Naive thymus-derived CD4-positive, alpha-beta T cell (primary cell): ENCODE measurements around the gene NEAT1. TPM values are rescaled to one million over a fixed set of nuclear protein-coding genes. Genes with fewer than 3 reads are reported as not detected.

ENCODE experiments used
- ATAC-seq: fragments of 150-1000 bp; cut with Tn5 transposase; 2 replicates; pipeline ENCODE4 v1.10.0; 2021; ENCODE audit warnings: mild to moderate bottlenecking, moderate library complexity
- CTCF ChIA-PET: fragments of 350-600 bp; sonication (Branson Sonifier 250); formaldehyde crosslinking; loops from one replicate; lab custom pipeline; 2021; ENCODE audit warnings: antibody characterized with exemption; lab: Charles Lee
- POLR2A ChIA-PET: fragments of 350-600 bp; sonication (Branson Sonifier 250); formaldehyde crosslinking; loops from one replicate; lab custom pipeline; 2021; ENCODE audit warnings: antibody characterized with exemption, inconsistent platforms; lab: Charles Lee
- DNase-seq, 9 donors: peaks; one replicate each; pipeline versions ENCODE4 v3.0.0 to v3.0.0-alpha.2; 2020 to 2022; ENCODE audit warnings: mixed read lengths in 1 of 9
- H3K27ac ChIP-seq: one replicate; pipeline ENCODE4 v1.7.0; 2013; ENCODE audit warnings: mild to moderate bottlenecking, low read depth, low read length, moderate library complexity
- H3K27me3 ChIP-seq, 2 donors: one replicate each; pipeline ENCODE4 v1.7.0; 2013; ENCODE audit warnings: low read length in 2 of 2, mild to moderate bottlenecking in 2 of 2, moderate library complexity in 2 of 2; ENCODE audit not compliant: control insufficient read depth in 2 of 2, insufficient read depth in 2 of 2
- H3K36me3 ChIP-seq, 3 experiments: 1 replicate in 2 of 3; 2 replicates in 1 of 3; pipeline ENCODE4 v1.7.0; 2013; ENCODE audit warnings: low read length in 3 of 3, mild to moderate bottlenecking in 3 of 3, moderate library complexity in 1 of 3; ENCODE audit not compliant: insufficient read depth in 3 of 3, control insufficient read depth in 2 of 3
- H3K4me1 ChIP-seq, 2 donors: one replicate each; pipeline ENCODE4 v1.7.0; 2013; ENCODE audit warnings: low read length in 2 of 2, mild to moderate bottlenecking in 2 of 2, moderate library complexity in 1 of 2; ENCODE audit not compliant: control insufficient read depth in 2 of 2, insufficient read depth in 2 of 2
- H3K4me3 ChIP-seq: 2 replicates; pipeline ENCODE4 v1.7.0; 2013; ENCODE audit warnings: mild to moderate bottlenecking, low read length
- H3K9me3 ChIP-seq, 3 experiments: 1 replicate in 2 of 3; 2 replicates in 1 of 3; pipeline ENCODE4 v1.7.0; 2013; ENCODE audit warnings: low read length in 3 of 3; ENCODE audit not compliant: control insufficient read depth in 2 of 3
- H3K27ac Mint-ChIP-seq, 9 donors: one replicate each; pipeline ENCODE4 v1.8.0; 2020 to 2022; ENCODE audit warnings: mixed read lengths in 9 of 9, mild to moderate bottlenecking in 8 of 9, moderate library complexity in 5 of 9, inconsistent platforms in 2 of 9
- H3K27me3 Mint-ChIP-seq, 5 donors: one replicate each; pipeline ENCODE4 v1.8.0; 2021 to 2022; ENCODE audit warnings: mixed read lengths in 5 of 5, mild to moderate bottlenecking in 1 of 5
- H3K36me3 Mint-ChIP-seq, 5 donors: one replicate each; pipeline ENCODE4 v1.8.0; 2020 to 2022; ENCODE audit warnings: mixed read lengths in 5 of 5, mild to moderate bottlenecking in 3 of 5, inconsistent platforms in 1 of 5
- H3K4me1 Mint-ChIP-seq, 7 donors: one replicate each; pipeline ENCODE4 v1.8.0; 2020 to 2022; ENCODE audit warnings: mixed read lengths in 7 of 7, mild to moderate bottlenecking in 3 of 7, inconsistent platforms in 1 of 7
- H3K4me3 Mint-ChIP-seq, 10 donors: one replicate each; pipeline ENCODE4 v1.8.0; 2020 to 2022; ENCODE audit warnings: mild to moderate bottlenecking in 10 of 10, mixed read lengths in 10 of 10, moderate library complexity in 6 of 10, inconsistent platforms in 2 of 10
- H3K9me3 Mint-ChIP-seq, 11 donors: one replicate each; pipeline ENCODE4 v1.8.0; 2020 to 2022; ENCODE audit warnings: mixed read lengths in 11 of 11, mild to moderate bottlenecking in 4 of 11, inconsistent platforms in 1 of 11, moderate library complexity in 1 of 11
- intact Hi-C, 2 donors: fragments of 100-400 bp; cut with micrococcal nuclease; formaldehyde crosslinking; loops; one replicate each; pipeline ENCODE4 v1.15.1; 2023
- polyA plus RNA-seq, 2 donors: library from polyadenylated mRNA; unstranded; fragments of 300-500 nt; fragmentation: Illumina TruSeq; gene quantifications; one replicate each; pipeline ENCODE4 v1.2.3, GENCODE V29; 2021
- total RNA-seq, 6 experiments: library from RNA in 5 of 6; stranded (reverse) in 5 of 6; gene quantifications; 1 replicate in 5 of 6; 2 replicates in 1 of 6; pipeline ENCODE4 v1.2.3 and lab custom pipeline; 2021 to 2026

Gene NEAT1
- total and polyA plus RNA-seq, 7 experiments from 2014 or later, result 2.5 to 1,454 (median 401) TPM

GRCh38 chr11:65482306-65482850 lies 59.8 kb downstream of the NEAT1 start:
- Mint-ChIP-seq H3K27me3 (peaks cover 0 to 4% (median 0%) of the 10 kb centered on the region in 5 donors), H3K9me3 (peaks cover 0 to 2% (median 0%) of the 10 kb centered on the region in 11 donors), H3K27ac (no peak overlapping the region), H3K36me3 (no peaks in the 10 kb centered on the region), H3K4me3 (no peak overlapping the region), H3K4me1 (peaks cover 0 to 19% (median 6%) of the 10 kb centered on the region in 7 donors)
- H3K4me1 ChIP-seq, result peaks cover under 1 to 4% of the 10 kb centered on the region in 2 donors
- DNase-seq (no peak), ATAC-seq (no peak)
- ChIA-PET POLR2A (interaction anchor here (0.8 to 18.8 kb wide), 5 partner anchors 8 to 22 kb away, joined by 5 to 1164 read pairs (median 122); partner anchors contain the start of gene MALAT1), CTCF (interaction anchor here (1.2 kb wide), 1 partner anchor 10 kb away, joined by 4 read pairs; no protein-coding TSS in a partner anchor)
- no peaks in the 10 kb centered on the region for H3K36me3 ChIP-seq
- H3K9me3 ChIP-seq, result no peaks in the 10 kb centered on the region
- no peaks in the 10 kb centered on the region for H3K27me3 ChIP-seq
- no peak overlapping the region for H3K4me3 ChIP-seq
- H3K27ac ChIP-seq, result no peak overlapping the region
- intact Hi-C loops, result no loop called here

- Histone ChIP-seq H3K4me3 (no peak overlapping the region), H3K4me1 (peaks cover 0 to 9% of the 10 kb centered on the region in 2 donors), H3K9me3 (no peaks in the 10 kb centered on the region), H3K36me3 (no peaks in the 10 kb centered on the region), H3K27me3 (no peaks in the 10 kb centered on the region), H3K27ac (no peak overlapping the region)
- CTCF ChIA-PET, result interaction anchor here (1.4 kb wide), 1 partner anchor 14 kb away, joined by 3 read pairs; no protein-coding TSS in a partner anchor
- ATAC-seq (no peak), DNase-seq (no peak)
- no peaks in the 10 kb centered on the region for H3K9me3 Mint-ChIP-seq
- POLR2A ChIA-PET, result interaction anchor here (1.3 to 27.5 kb wide), 4 partner anchors 9 to 66 kb away, joined by 8 to 2591 read pairs (median 359); partner anchors contain the start of genes MALAT1 and NEAT1
- peaks cover 0 to 4% (median 0%) of the 10 kb centered on the region in 5 donors for H3K27me3 Mint-ChIP-seq
- no peaks in the 10 kb centered on the region for H3K36me3 Mint-ChIP-seq
- H3K4me3 Mint-ChIP-seq, result no peak overlapping the region
- intact Hi-C loops, result no loop called here
- H3K4me1 Mint-ChIP-seq, result peaks cover 14 to 30% (median 23%) of the 10 kb centered on the region in 7 donors
- no peak overlapping the region for H3K27ac Mint-ChIP-seq
Observed at GRCh38 chr11:65485920-65486219, 63.3 kb downstream of the NEAT1 start.

GRCh38 chr11:65486570-65487466 lies 64.2 kb downstream of the NEAT1 start:
- H3K36me3 Mint-ChIP-seq, result no peaks in the 10 kb centered on the region
- H3K4me1 Mint-ChIP-seq, result peaks cover 15 to 31% (median 23%) of the 10 kb centered on the region in 7 donors
- H3K27me3 ChIP-seq, result no peaks in the 10 kb centered on the region
- intact Hi-C loops, result no loop called here
- H3K27me3 Mint-ChIP-seq, result peaks cover 0 to 4% (median 0%) of the 10 kb centered on the region in 5 donors
- DNase-seq (no peak), ATAC-seq (no peak)
- no peaks in the 10 kb centered on the region for H3K36me3 ChIP-seq
- H3K4me1 ChIP-seq, result peaks cover 0 to 9% of the 10 kb centered on the region in 2 donors
- H3K27ac ChIP-seq, result no peak overlapping the region
- H3K27ac Mint-ChIP-seq, result no peak overlapping the region
- ChIA-PET CTCF (interaction anchor here (0.7 to 1.1 kb wide), 2 partner anchors 18 to 70 kb away, joined by 3 read pairs; no protein-coding TSS in a partner anchor), POLR2A (interaction anchor here (0.6 to 27.5 kb wide), 6 partner anchors 9 to 155 kb away, joined by 3 to 2591 read pairs (median 69); partner anchors contain the start of genes MALAT1 and NEAT1)
- peak overlapping the region in 1 of 10 donors; percentile 6 for H3K4me3 Mint-ChIP-seq
- no peak overlapping the region for H3K4me3 ChIP-seq
- no peaks in the 10 kb centered on the region for H3K9me3 Mint-ChIP-seq
- H3K9me3 ChIP-seq, result no peaks in the 10 kb centered on the region

- Mint-ChIP-seq H3K27me3 (no peaks in the 10 kb centered on the region), H3K4me3 (peak overlapping the region in 6 of 10 donors; percentile 19 to 58 (median 35)), H3K4me1 (peaks cover 19 to 36% (median 23%) of the 10 kb centered on the region in 7 donors), H3K36me3 (no peaks in the 10 kb centered on the region), H3K27ac (peak overlapping the region in 5 of 9 donors; percentile 25 to 88 (median 44)), H3K9me3 (no peaks in the 10 kb centered on the region)
- Histone ChIP-seq H3K27ac (no peak overlapping the region), H3K27me3 (no peaks in the 10 kb centered on the region), H3K4me3 (no peak overlapping the region), H3K9me3 (no peaks in the 10 kb centered on the region), H3K36me3 (no peaks in the 10 kb centered on the region), H3K4me1 (peaks cover 0 to 9% of the 10 kb centered on the region in 2 donors)
- CTCF ChIA-PET, result interaction anchor here (0.7 to 1.1 kb wide), 5 partner anchors 8 to 71 kb away, joined by 3 to 4 read pairs (median 3); no protein-coding TSS in a partner anchor
- DNase-seq (peak in 1 of 9 donors; percentile 54), ATAC-seq (peak; percentile 78)
- POLR2A ChIA-PET, result interaction anchor here (2.4 to 27.5 kb wide), 5 partner anchors 9 to 67 kb away, joined by 10 to 2591 read pairs (median 122); partner anchors contain the start of genes MALAT1 and NEAT1
- intact Hi-C loops, result no loop called here
Observed at GRCh38 chr11:65487467-65488272, 65.1 kb downstream of the NEAT1 start.

- ChIA-PET CTCF (interaction anchor here (0.7 to 1.1 kb wide), 5 partner anchors 9 to 159 kb away, joined by 3 to 5 read pairs (median 3); no protein-coding TSS in a partner anchor), POLR2A (interaction anchor here (0.6 to 27.5 kb wide), 7 partner anchors 10 to 226 kb away, joined by 3 to 2591 read pairs (median 10); partner anchors contain the start of genes MALAT1, NEAT1, POLA2 and SLC25A45)
- Mint-ChIP-seq H3K4me3 (peak overlapping the region in 6 of 10 donors; percentile 34 to 63 (median 42)), H3K36me3 (peaks cover 0 to 1% (median 0%) of the 10 kb centered on the region in 5 donors), H3K27me3 (no peaks in the 10 kb centered on the region), H3K9me3 (no peaks in the 10 kb centered on the region), H3K27ac (peak overlapping the region in 4 of 9 donors; percentile 44 to 88 (median 56)), H3K4me1 (peaks cover 19 to 44% (median 25%) of the 10 kb centered on the region in 7 donors)
- intact Hi-C loops, result no loop called here
- Histone ChIP-seq H3K9me3 (no peaks in the 10 kb centered on the region), H3K27me3 (no peaks in the 10 kb centered on the region), H3K4me3 (no peak overlapping the region), H3K27ac (no peak overlapping the region), H3K36me3 (no peaks in the 10 kb centered on the region), H3K4me1 (peaks cover 0 to 9% of the 10 kb centered on the region in 2 donors)
- ATAC-seq (no peak), DNase-seq (no peak)
Observed at GRCh38 chr11:65488273-65489034, 65.9 kb downstream of the NEAT1 start.
